Dendritic cell treated with granulocyte-macrophage colony-stimulating factor and Interleukin-4, amounts not matched to agents 40 ng/mL and 50 ng/mL, for 4 days (primary cell): ENCODE results near the gene FYCO1.

Experiments used
- H3K27ac Mint-ChIP-seq: one replicate; pipeline ENCODE4 v1.8.0; 2022; ENCODE audit warnings: mild to moderate bottlenecking, mixed read lengths
- H3K27me3 Mint-ChIP-seq: one replicate; pipeline ENCODE4 v1.8.0; 2022; ENCODE audit warnings: mild to moderate bottlenecking, mixed read lengths
- H3K36me3 Mint-ChIP-seq: one replicate; pipeline ENCODE4 v1.8.0; 2022; ENCODE audit warnings: low read depth, mixed read lengths
- H3K4me1 Mint-ChIP-seq: one replicate; pipeline ENCODE4 v1.8.0; 2022; ENCODE audit warnings: low read depth, mixed read lengths
- H3K4me3 Mint-ChIP-seq: one replicate; pipeline ENCODE4 v1.8.0; 2022; ENCODE audit warnings: mild to moderate bottlenecking, moderate library complexity, mixed read lengths
- H3K9me3 Mint-ChIP-seq: one replicate; pipeline ENCODE4 v1.8.0; 2022; ENCODE audit warnings: mixed read lengths
- intact Hi-C: fragments of 100-400 bp; cut with micrococcal nuclease; formaldehyde crosslinking; loops from one replicate; pipeline ENCODE4 v1.15.0; 2022

The FYCO1 gene

DNA sequence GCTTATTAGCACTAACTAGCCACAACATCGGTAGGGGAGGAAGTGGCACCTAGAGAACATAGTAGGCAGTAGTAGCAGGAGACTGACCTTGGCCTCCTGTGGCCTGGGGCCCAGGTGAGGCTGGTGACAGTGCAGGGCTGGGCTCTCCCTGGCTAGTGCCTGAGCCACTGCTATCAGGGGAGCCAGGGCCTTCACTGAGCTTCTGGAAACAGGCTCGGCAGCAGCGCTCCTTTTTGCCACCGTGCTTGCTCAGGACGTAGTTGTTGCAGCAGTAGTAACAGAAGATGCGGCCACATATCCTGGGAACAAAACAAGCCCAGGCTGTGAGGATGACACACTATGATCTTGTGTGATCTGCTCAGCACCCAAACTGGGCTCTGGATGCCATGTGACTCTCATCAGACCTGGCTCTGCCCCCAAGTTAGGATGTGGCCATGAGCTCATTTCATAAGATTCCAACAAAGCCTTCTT lies 37.3 kb downstream of the FYCO1 start:
- H3K27me3 Mint-ChIP-seq: no peaks in the 10 kb centered on the region
- no peak overlapping the region for H3K4me3 Mint-ChIP-seq
- intact Hi-C loops: no loop called here
- no peaks in the 10 kb centered on the region for H3K9me3 Mint-ChIP-seq
- H3K27ac Mint-ChIP-seq: no peak overlapping the region
- H3K36me3 Mint-ChIP-seq: peaks cover 93% of the 10 kb centered on the region
- peaks cover 7% of the 10 kb centered on the region for H3K4me1 Mint-ChIP-seq

DNA sequence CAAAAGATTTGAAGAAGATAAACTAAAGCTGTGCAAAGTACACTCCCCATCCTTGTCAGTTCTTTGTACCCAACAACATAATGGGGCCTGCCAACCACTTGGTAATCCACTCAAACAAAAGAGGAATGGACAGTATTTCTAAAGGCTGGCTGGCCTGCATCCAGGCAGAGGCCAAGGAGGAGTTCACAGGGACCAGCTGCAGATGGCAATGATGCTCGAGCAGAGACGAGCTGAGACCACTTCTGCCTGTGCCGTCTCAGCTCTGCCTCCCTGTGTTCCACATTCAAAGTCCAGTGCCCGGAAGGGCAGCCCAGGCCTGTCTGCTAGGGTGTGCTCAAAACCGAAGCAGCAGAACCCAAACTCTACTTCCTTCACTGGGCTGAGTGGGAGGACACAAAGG lies 38.0 kb downstream of the FYCO1 start:
- no peak overlapping the region for H3K27ac Mint-ChIP-seq
- H3K36me3 Mint-ChIP-seq: peaks cover 93% of the 10 kb centered on the region
- no peaks in the 10 kb centered on the region for H3K9me3 Mint-ChIP-seq
- peaks cover 7% of the 10 kb centered on the region for H3K4me1 Mint-ChIP-seq
- no peaks in the 10 kb centered on the region for H3K27me3 Mint-ChIP-seq
- intact Hi-C loops: no loop called here
- H3K4me3 Mint-ChIP-seq: no peak overlapping the region

DNA sequence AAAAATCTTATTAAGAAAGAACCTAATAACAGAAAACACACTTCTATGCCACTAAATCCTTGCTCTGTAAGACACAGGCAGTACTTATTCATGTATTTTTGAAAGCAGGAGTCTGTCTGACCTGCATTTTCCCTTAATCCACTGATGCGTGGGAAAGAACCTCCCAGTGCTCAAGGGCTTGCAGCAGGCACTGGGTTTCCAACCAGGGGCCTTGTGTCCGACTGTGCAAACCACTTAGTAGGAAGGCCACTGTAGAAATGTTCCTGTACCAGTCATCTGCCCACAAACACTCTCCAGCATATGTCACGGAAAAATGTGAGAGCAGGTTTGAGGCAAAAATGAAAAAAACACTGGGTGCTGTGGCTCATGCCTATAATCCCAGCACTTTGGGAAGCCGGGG lies 39.9 kb downstream of the FYCO1 start:
- H3K27ac Mint-ChIP-seq: no peak overlapping the region
- H3K4me3 Mint-ChIP-seq: no peak overlapping the region
- H3K36me3 Mint-ChIP-seq: peaks cover 93% of the 10 kb centered on the region
- H3K9me3 Mint-ChIP-seq: no peaks in the 10 kb centered on the region
- peaks cover 7% of the 10 kb centered on the region for H3K4me1 Mint-ChIP-seq
- H3K27me3 Mint-ChIP-seq: no peaks in the 10 kb centered on the region
- intact Hi-C loops: no loop called here

DNA sequence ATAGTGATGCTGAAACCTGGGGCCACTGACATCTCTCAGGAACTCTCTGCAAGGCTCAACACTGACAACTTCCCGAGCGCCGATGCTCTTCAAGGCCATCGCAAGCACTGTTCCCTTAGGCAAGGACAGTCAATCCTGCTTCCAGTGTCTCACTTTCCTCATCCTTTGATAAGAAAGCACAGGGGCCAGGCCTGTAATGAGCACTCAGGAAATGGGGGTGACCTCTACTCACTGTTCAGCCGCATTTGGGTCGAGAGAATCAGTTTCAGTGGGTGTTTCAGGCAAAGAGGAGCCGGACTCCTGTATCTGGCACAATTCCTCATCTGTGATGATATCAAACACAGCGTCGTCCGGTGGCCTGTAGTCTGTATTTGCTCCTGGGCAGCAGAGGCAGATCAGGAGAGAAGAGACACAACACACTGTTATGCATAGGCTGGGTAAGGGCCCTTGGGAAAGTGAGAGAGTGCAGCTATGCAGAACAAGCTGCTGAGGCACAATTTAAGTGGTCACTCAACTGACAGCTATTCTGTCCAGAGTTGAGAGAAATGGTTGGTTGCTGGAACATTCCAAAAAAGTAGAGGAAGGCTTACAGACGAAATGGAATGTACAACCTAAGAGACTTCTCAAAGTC lies 40.5 kb downstream of the FYCO1 start:
- H3K36me3 Mint-ChIP-seq: peaks cover 90% of the 10 kb centered on the region
- H3K27ac Mint-ChIP-seq: no peak overlapping the region
- no peak overlapping the region for H3K4me3 Mint-ChIP-seq
- H3K27me3 Mint-ChIP-seq: no peaks in the 10 kb centered on the region
- no peaks in the 10 kb centered on the region for H3K9me3 Mint-ChIP-seq
- intact Hi-C loops: no loop called here
- peaks cover 7% of the 10 kb centered on the region for H3K4me1 Mint-ChIP-seq

DNA sequence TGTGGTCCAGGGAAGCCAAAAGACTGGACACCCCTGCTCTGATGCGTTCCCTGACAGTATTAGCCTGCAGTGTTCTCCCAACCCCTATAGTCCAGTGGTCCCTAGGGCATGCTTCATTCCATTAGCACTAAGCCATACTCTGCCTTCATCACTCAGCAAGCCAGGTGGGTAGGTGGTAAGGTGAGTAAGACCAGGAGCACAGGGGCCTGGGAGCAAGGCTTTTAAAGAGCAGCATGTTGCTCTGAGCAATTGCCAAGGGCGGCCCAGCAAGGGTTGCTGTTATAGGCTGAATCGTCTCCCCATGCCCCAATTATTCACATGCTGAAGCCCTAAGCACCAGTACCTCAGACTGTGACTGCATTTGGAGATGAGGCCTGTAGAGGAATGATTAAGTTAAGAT lies 41.3 kb downstream of the FYCO1 start:
- H3K27ac Mint-ChIP-seq: no peak overlapping the region
- H3K36me3 Mint-ChIP-seq: peaks cover 90% of the 10 kb centered on the region
- intact Hi-C loops: no loop called here
- H3K9me3 Mint-ChIP-seq: no peaks in the 10 kb centered on the region
- H3K4me3 Mint-ChIP-seq: no peak overlapping the region
- H3K27me3 Mint-ChIP-seq: no peaks in the 10 kb centered on the region
- peaks cover 7% of the 10 kb centered on the region for H3K4me1 Mint-ChIP-seq

- intact Hi-C loops: no loop called here
- Mint-ChIP-seq H3K27ac (no peak overlapping the region), H3K27me3 (no peaks in the 10 kb centered on the region), H3K9me3 (no peaks in the 10 kb centered on the region), H3K4me3 (no peak overlapping the region), H3K4me1 (peaks cover 7% of the 10 kb centered on the region), H3K36me3 (peaks cover 88% of the 10 kb centered on the region)
Measured at GRCh38 chr3:45953536-45953935, 42.1 kb downstream of the FYCO1 start.

GRCh38 chr3:45952456-45952855 lies 43.2 kb downstream of the FYCO1 start:
- Mint-ChIP-seq H3K4me1 (peaks cover 4% of the 10 kb centered on the region), H3K27me3 (no peaks in the 10 kb centered on the region), H3K9me3 (no peaks in the 10 kb centered on the region), H3K27ac (no peak overlapping the region), H3K4me3 (no peak overlapping the region), H3K36me3 (peaks cover 88% of the 10 kb centered on the region)
- intact Hi-C loops: no loop called here

DNA sequence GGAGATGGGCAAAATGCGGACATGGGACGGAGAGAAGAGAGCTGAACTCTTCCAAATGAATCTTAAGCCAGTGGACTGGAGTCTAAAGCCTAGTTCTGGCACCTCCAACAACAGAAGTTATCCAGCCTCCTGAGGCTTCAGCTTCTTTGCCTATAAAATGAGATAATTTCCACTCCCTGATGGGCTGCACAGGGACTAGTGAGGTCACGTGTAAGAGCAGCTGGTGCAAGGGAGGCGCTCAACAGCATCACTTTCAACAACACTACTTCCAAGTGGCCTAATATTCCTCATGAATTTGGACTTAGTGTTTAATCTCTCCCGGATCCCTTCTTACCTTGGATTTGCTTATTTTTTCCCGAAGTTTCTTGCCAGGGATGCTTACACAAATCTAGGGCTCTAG lies 43.7 kb downstream of the FYCO1 start:
- Mint-ChIP-seq H3K27ac (no peak overlapping the region), H3K36me3 (peaks cover 88% of the 10 kb centered on the region), H3K9me3 (no peaks in the 10 kb centered on the region), H3K4me1 (peaks cover 4% of the 10 kb centered on the region), H3K27me3 (no peaks in the 10 kb centered on the region), H3K4me3 (no peak overlapping the region)
- intact Hi-C loops: no loop called here

GRCh38 chr3:45950686-45951600 lies 44.7 kb downstream of the FYCO1 start:
- no peaks in the 10 kb centered on the region for H3K9me3 Mint-ChIP-seq
- H3K36me3 Mint-ChIP-seq: peaks cover 93% of the 10 kb centered on the region
- intact Hi-C loops: no loop called here
- no peak overlapping the region for H3K27ac Mint-ChIP-seq
- no peak overlapping the region for H3K4me3 Mint-ChIP-seq
- H3K27me3 Mint-ChIP-seq: no peaks in the 10 kb centered on the region
- peaks cover 4% of the 10 kb centered on the region for H3K4me1 Mint-ChIP-seq

DNA sequence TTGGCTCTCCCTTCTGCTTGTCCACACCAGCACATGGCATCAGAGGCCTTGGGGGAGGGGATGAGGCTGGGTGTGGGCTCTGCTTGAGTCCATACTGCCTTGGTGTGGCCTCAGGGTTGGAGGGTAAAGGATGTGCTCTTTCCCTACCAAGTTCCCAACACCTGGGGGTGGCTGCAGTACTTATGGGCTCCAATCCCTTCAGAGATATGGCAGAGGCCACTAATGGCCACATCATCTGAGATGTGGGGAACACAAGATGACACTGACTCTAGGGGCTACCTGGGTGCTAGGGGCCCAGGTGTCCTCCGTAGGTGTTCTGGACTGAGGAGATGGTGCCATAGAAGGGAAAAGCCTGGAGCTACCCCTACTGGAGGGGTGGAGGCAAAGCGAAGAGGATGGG lies 45.5 kb downstream of the FYCO1 start:
- Mint-ChIP-seq H3K4me1 (peaks cover 4% of the 10 kb centered on the region), H3K27ac (no peak overlapping the region), H3K27me3 (no peaks in the 10 kb centered on the region), H3K4me3 (no peak overlapping the region), H3K9me3 (no peaks in the 10 kb centered on the region), H3K36me3 (peaks cover 93% of the 10 kb centered on the region)
- intact Hi-C loops: no loop called here

- no peaks in the 10 kb centered on the region for H3K27me3 Mint-ChIP-seq
- no peak overlapping the region for H3K4me3 Mint-ChIP-seq
- H3K9me3 Mint-ChIP-seq: no peaks in the 10 kb centered on the region
- H3K27ac Mint-ChIP-seq: no peak overlapping the region
- peaks cover 4% of the 10 kb centered on the region for H3K4me1 Mint-ChIP-seq
- peaks cover 89% of the 10 kb centered on the region for H3K36me3 Mint-ChIP-seq
- intact Hi-C loops: no loop called here
Measured at GRCh38 chr3:45949432-45949831, 46.2 kb downstream of the FYCO1 start.

- no peaks in the 10 kb centered on the region for H3K9me3 Mint-ChIP-seq
- H3K27me3 Mint-ChIP-seq: no peaks in the 10 kb centered on the region
- no peak overlapping the region for H3K27ac Mint-ChIP-seq
- H3K4me3 Mint-ChIP-seq: no peak overlapping the region
- intact Hi-C loops: no loop called here
- peaks cover 4% of the 10 kb centered on the region for H3K4me1 Mint-ChIP-seq
- peaks cover 84% of the 10 kb centered on the region for H3K36me3 Mint-ChIP-seq
Measured at GRCh38 chr3:45948881-45949280, 46.7 kb downstream of the FYCO1 start.

GRCh38 chr3:45948311-45948781 lies 47.3 kb downstream of the FYCO1 start:
- H3K4me3 Mint-ChIP-seq: no peak overlapping the region

GRCh38 chr3:45947361-45947760 lies 48.3 kb downstream of the FYCO1 start:
- no peak overlapping the region for H3K4me3 Mint-ChIP-seq
- peaks cover 68% of the 10 kb centered on the region for H3K36me3 Mint-ChIP-seq

More at GRCh38 chr3:45948311-45948781, 47.3 kb downstream of the FYCO1 start:
- Mint-ChIP-seq H3K4me1 (peaks cover 4% of the 10 kb centered on the region), H3K9me3 (no peaks in the 10 kb centered on the region), H3K27ac (no peak overlapping the region), H3K27me3 (no peaks in the 10 kb centered on the region), H3K36me3 (peaks cover 78% of the 10 kb centered on the region)
- intact Hi-C loops: no loop called here

More at GRCh38 chr3:45947361-45947760, 48.3 kb downstream of the FYCO1 start:
- H3K4me1 Mint-ChIP-seq: peaks cover 4% of the 10 kb centered on the region
- H3K27me3 Mint-ChIP-seq: no peaks in the 10 kb centered on the region
- H3K27ac Mint-ChIP-seq: no peak overlapping the region
- H3K9me3 Mint-ChIP-seq: no peaks in the 10 kb centered on the region
- intact Hi-C loops: no loop called here
